Prostate gland (tissue), 2 donors: ENCODE measurements around the gene GTF2H4. TPM values are rescaled to one million over a fixed set of nuclear protein-coding genes. Genes with fewer than 3 reads are reported as not detected.
A peak's percentile ranks its signal among the peaks of the same experiment; 100 is the strongest.
"Not testable (repeated sequence)": the region's sequence is repeated elsewhere in the genome, so short reads cannot be mapped to it uniquely, and the experiment has no call there.

ENCODE experiments used
- DNase-seq: peaks from one replicate; pipeline ENCODE4 v3.0.0-alpha.2; 2019; ENCODE audit warnings: low spot score
- H3K27ac ChIP-seq, 2 donors: fragments of 200-600 bp; sonication (generic); 2 replicates each; pipeline ENCODE4 v1.5.1; 2017 to 2019
- H3K27me3 ChIP-seq: fragments of 200-600 bp; sonication (generic); replicated peaks from 2 replicates; pipeline ENCODE4 v1.5.1; 2019; ENCODE audit not compliant: insufficient read depth
- H3K36me3 ChIP-seq, 2 donors: fragments of 200-600 bp; sonication (generic); 1 replicate in 1 of 2; 2 replicates in 1 of 2; pipeline versions ENCODE4 v1.5.1 to v1.8.1; 2017 to 2019
- H3K4me1 ChIP-seq: fragments of 200-600 bp; sonication (generic); replicated peaks from 2 replicates; pipeline ENCODE4 v1.5.1; 2019
- H3K4me3 ChIP-seq, 2 donors: fragments of 200-600 bp; sonication (generic); 2 replicates each; pipeline ENCODE4 v1.5.1; 2017 to 2019
- H3K9me3 ChIP-seq: fragments of 200-600 bp; sonication (generic); 2 replicates; pipeline ENCODE4 v1.5.1; 2017
- CTCF ChIP-seq, 4 experiments: fragments of 200-600 bp in 2 of 4; fragments of 450-650 bp in 2 of 4; sonication (generic) in 2 of 4; IDR thresholded peaks; 1 replicate in 3 of 4; 2 replicates in 1 of 4; pipeline ENCODE4 v1.5.1; 2016 to 2019; ENCODE audit warnings: antibody characterized with exemption in 4 of 4, mild to moderate bottlenecking in 2 of 4, moderate library complexity in 2 of 4
- POLR2A ChIP-seq: fragments of 450-650 bp; IDR thresholded peaks from one replicate; pipeline ENCODE4 v1.6.1; 2016; ENCODE audit warnings: antibody characterized with exemption, mild to moderate bottlenecking
- POLR2AphosphoS5 ChIP-seq: sonication (generic); formaldehyde crosslinking; IDR thresholded peaks from one replicate; pipeline ENCODE4 v1.6.1; 2017; ENCODE audit warnings: antibody characterized with exemption
- WGBS: methylation state at CpG from one replicate; pipeline ENCODE4 v1.1.5; 2018; 5-methylcytosine and 5-hydroxymethylcytosine counted together
- intact Hi-C: fragments of 100-400 bp; cut with DNase I; formaldehyde crosslinking; loops from one replicate; pipeline ENCODE4 v1.14.2; 2022
- total RNA-seq, 2 donors: library from RNA; depleted of rRNA; stranded (reverse); fragments of >200 nt; gene quantifications; one replicate each; pipeline ENCODE4 v1.1.0, GENCODE V29; 2016

GTF2H4 gene
- 10 to 100 TPM; 19.0 to 26.2 TPM for total RNA-seq

- H3K4me3 ChIP-seq = peak within 1 kb of the TSS; percentile 69
- H3K27ac ChIP-seq = peak within 1 kb of the TSS; percentile 33 to 61
- peaks cover 7% of the 10 kb centered on the region for H3K4me1 ChIP-seq
- WGBS = 1% methylated on average over 49 of the region's 49 CpGs
- peak; percentile 23 for TF ChIP-seq POLR2A
- TF ChIP-seq POLR2AphosphoS5 = peak; percentile 96
- TF ChIP-seq CTCF (IDR thresholded peaks at IDR 0.05) = no peak
- no peaks in the 10 kb centered on the region for H3K27me3 ChIP-seq
- H3K9me3 ChIP-seq = no peaks in the 10 kb centered on the region
- H3K36me3 ChIP-seq = no peaks in the 10 kb centered on the region
- DNase-seq = peak; percentile 95
- intact Hi-C loops = no loop called here
Measured at GRCh38 chr6:30907758-30908591, at the start of gene GTF2H4. GTF2H4 (plus strand) TSS chr6:30908207.

GRCh38 chr6:30859726-30860125 is 48.3 kb upstream of the GTF2H4 start:
- H3K4me1 ChIP-seq, H3K4me3 ChIP-seq, H3K27me3 ChIP-seq, DNase-seq, H3K9me3 ChIP-seq, H3K27ac ChIP-seq, intact Hi-C loops, H3K36me3 ChIP-seq: not testable (repeated sequence)
- WGBS = 99% methylated on average over 4 of the region's 4 CpGs

DNA sequence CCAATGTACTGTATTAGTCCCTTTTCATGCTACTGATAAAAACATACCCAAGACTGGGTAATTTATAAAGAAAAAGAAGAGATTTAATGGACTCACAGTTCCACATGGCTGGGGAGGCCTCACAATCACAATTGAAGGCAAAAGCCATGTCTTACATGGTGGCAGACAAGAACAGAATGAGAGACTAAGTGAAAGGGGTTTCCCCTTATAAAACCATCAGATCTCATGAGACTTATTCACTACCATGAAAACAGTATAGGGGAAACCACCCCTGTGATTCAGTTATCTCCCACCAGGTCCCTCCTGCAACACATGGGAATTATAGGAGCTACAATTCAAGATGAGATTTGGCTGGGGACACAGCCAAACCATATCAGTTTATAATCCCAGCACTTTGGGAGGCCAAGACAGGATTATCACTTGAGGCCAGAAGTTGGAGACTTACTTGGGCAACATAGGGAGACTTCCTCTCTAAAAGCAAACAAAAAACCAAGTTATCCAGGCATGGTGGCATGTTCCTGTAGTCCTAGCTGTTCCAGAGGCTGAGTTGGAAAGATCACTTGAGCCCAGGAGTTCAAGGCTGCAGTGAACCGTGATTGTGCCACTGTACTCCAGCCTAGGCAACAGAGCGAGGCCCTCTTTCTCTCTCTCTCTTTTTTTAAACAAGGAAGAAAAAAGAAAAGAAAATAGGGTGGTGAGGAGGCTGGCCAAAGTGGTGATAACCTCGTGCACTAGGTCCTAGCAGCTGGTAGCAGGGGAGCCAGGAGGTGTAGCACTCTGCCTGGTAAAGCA is 46.6 kb upstream of the GTF2H4 start:
- no peak for DNase-seq
- Histone ChIP-seq H3K4me1 (no peaks in the 10 kb centered on the region), H3K36me3 (no peaks in the 10 kb centered on the region), H3K4me3 (no peak overlapping the region), H3K27me3 (no peaks in the 10 kb centered on the region), H3K9me3 (no peaks in the 10 kb centered on the region), H3K27ac (no peak overlapping the region)
- intact Hi-C loops = no loop called here
- WGBS = 88% methylated on average over 3 of the region's 3 CpGs
- TF ChIP-seq POLR2A (no peak), CTCF (IDR thresholded peaks at IDR 0.05) (no peak), POLR2AphosphoS5 (no peak)

DNA sequence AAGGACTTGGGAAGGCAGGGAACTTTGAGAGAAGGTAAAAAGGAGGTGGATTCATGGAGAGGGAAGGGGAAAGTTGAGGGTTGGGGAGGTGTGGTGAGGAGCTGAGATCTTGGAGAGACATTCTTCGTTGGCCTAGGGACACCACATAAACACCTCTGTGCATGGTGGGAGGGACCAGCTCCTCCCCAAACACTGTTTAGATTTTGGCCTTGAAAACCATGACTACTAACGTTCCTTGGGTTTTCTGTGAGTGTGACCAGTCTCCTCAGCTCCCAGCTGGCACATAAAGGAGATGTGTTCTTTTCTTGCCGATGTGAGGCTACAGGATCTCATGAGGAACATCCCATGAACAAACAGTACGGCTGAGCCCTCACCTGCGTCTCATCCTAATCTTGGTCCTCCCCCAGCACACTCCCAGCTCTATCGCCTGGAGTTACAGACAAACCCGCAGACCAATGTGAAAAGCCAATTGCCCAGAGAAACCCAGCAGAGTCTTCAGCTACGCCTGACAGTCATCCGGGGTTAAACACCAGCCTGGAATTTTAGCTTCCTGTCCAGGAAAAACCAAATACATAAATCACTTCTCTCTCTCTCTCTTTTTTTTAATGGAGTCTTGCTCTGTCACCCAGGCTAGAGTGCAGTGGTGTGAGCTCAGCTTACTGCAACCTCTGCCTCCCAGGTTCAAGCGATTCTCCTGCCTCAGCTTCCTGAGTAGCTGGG is 45.7 kb upstream of the GTF2H4 start:
- no peaks in the 10 kb centered on the region for H3K9me3 ChIP-seq
- no peak for TF ChIP-seq POLR2AphosphoS5
- intact Hi-C loops = no loop called here
- H3K4me1 ChIP-seq = no peaks in the 10 kb centered on the region
- H3K27ac ChIP-seq = no peak overlapping the region
- H3K27me3 ChIP-seq = no peaks in the 10 kb centered on the region
- DNase-seq = no peak
- 55% methylated on average over 10 of the region's 10 CpGs for WGBS
- H3K36me3 ChIP-seq = no peaks in the 10 kb centered on the region
- no peak overlapping the region for H3K4me3 ChIP-seq

DNA sequence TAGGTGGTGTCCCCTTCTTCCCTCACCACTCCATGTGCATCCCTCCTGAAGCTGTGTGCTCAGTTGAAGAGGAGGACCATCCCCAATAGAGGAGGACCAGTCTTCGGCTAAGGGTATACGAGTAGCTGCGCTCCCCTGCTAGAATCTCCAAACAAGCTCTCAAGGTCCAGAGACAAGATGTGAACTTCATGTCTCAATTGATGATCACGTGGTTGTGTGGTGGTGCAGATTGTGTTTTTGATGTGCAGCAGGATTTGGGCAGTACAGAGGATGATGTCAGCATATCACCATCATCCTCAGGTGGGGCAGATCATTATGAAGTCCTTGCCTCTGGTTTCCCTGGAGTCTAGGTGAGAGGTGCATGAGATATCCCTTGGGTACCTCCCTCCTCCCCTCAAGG is 43.7 kb upstream of the GTF2H4 start:
- TF ChIP-seq POLR2AphosphoS5 = no peak
- TF ChIP-seq CTCF (IDR thresholded peaks at IDR 0.05) = no peak
- TF ChIP-seq POLR2A = no peak
- 93% methylated on average over 4 of the region's 4 CpGs for WGBS

GRCh38 chr6:30869241-30869749 is 38.7 kb upstream of the GTF2H4 start:
- H3K27me3 ChIP-seq, H3K9me3 ChIP-seq, H3K36me3 ChIP-seq, intact Hi-C loops, H3K4me3 ChIP-seq, H3K27ac ChIP-seq, DNase-seq, H3K4me1 ChIP-seq: not testable (repeated sequence)
- WGBS = 54% methylated on average over 12 of the region's 12 CpGs

More for the DNA sequence above, 43.7 kb upstream of the GTF2H4 start:
- Histone ChIP-seq H3K4me1 (no peaks in the 10 kb centered on the region), H3K4me3 (no peak overlapping the region), H3K9me3 (no peaks in the 10 kb centered on the region), H3K27ac (no peak overlapping the region), H3K36me3 (no peaks in the 10 kb centered on the region), H3K27me3 (no peaks in the 10 kb centered on the region)
- DNase-seq = no peak
- intact Hi-C loops = no loop called here
